Glutamatergic neuron (in vitro differentiated cells): Measurements from ENCODE around the gene SIGLEC11. TPM values are rescaled to one million over a fixed set of nuclear protein-coding genes. Genes with fewer than 3 reads are reported as not detected.
"Not testable (repeated sequence)": the region's sequence is repeated elsewhere in the genome, so short reads cannot be mapped to it uniquely, and the experiment has no call there.

Experiments used
- DNase-seq: peaks from one replicate; pipeline ENCODE4 v3.0.0; 2022
- H3K27ac Mint-ChIP-seq: one replicate; pipeline ENCODE4 v1.8.0; 2020; ENCODE audit warnings: mild to moderate bottlenecking, mixed read lengths, inconsistent platforms; ENCODE audit not compliant: unreplicated experiment
- H3K27me3 Mint-ChIP-seq: one replicate; pipeline ENCODE4 v1.8.0; 2020; ENCODE audit warnings: mild to moderate bottlenecking, moderate library complexity, mixed read lengths, inconsistent platforms; ENCODE audit not compliant: unreplicated experiment
- H3K36me3 Mint-ChIP-seq: one replicate; pipeline ENCODE4 v1.8.0; 2020; ENCODE audit warnings: mild to moderate bottlenecking, mixed read lengths, inconsistent platforms; ENCODE audit not compliant: unreplicated experiment
- H3K4me1 Mint-ChIP-seq: one replicate; pipeline ENCODE4 v1.8.0; 2020; ENCODE audit warnings: mild to moderate bottlenecking, low read depth, mixed read lengths, inconsistent platforms; ENCODE audit not compliant: unreplicated experiment
- H3K4me3 Mint-ChIP-seq: one replicate; pipeline ENCODE4 v1.8.0; 2020; ENCODE audit warnings: mild to moderate bottlenecking, mixed read lengths, inconsistent platforms; ENCODE audit not compliant: unreplicated experiment
- H3K9me3 Mint-ChIP-seq: one replicate; pipeline ENCODE4 v1.8.0; 2020; ENCODE audit warnings: mild to moderate bottlenecking, moderate library complexity, mixed read lengths, inconsistent platforms; ENCODE audit not compliant: unreplicated experiment
- CTCF ChIP-seq: fragments of 200-600 bp; sonication (generic); IDR thresholded peaks from one replicate; pipeline ENCODE4 v1.5.0; 2021; ENCODE audit not compliant: partially characterized antibody, unreplicated experiment
- total RNA-seq: library from RNA; stranded (reverse); fragmentation: NEBNext Ultra II Directional; extraction: Animal tissue kit (Norgen Biotek cat#: 25700); gene quantifications from one replicate; pipeline ENCODE4 v1.2.1, GENCODE V29; 2021; ENCODE audit not compliant: unreplicated experiment

The SIGLEC11 gene
- total RNA-seq, 1 donor from 2014 or later = not detected

DNA sequence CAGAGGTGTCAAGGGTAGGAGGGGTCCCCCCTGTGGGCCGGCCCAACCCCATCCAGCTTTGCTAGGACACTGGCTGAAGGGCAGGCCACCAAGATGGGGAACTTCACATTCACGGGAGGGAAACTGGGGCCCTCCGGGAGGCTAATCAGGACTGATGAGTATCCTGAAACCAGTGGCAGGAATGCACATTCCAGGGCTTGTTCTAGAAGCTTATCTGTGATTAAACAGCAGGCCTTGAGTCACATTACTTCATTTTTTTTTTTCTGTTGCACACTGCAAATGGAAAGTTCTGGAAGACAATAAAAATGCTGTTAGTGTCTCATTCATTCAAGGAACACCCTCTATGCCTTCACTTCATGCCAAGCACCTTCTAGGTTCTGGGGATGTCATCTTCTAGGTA, 15.5 kb upstream of the SIGLEC11 start:
- peaks cover 8% of the 10 kb centered on the region for H3K27me3 Mint-ChIP-seq
- peaks cover 6% of the 10 kb centered on the region for H3K9me3 Mint-ChIP-seq
- H3K36me3 Mint-ChIP-seq = peaks cover 3% of the 10 kb centered on the region
- H3K4me3 Mint-ChIP-seq = no peak overlapping the region
- no peak for DNase-seq
- H3K4me1 Mint-ChIP-seq = no peaks in the 10 kb centered on the region
- no peak overlapping the region for H3K27ac Mint-ChIP-seq
- no peak for TF ChIP-seq CTCF

DNA sequence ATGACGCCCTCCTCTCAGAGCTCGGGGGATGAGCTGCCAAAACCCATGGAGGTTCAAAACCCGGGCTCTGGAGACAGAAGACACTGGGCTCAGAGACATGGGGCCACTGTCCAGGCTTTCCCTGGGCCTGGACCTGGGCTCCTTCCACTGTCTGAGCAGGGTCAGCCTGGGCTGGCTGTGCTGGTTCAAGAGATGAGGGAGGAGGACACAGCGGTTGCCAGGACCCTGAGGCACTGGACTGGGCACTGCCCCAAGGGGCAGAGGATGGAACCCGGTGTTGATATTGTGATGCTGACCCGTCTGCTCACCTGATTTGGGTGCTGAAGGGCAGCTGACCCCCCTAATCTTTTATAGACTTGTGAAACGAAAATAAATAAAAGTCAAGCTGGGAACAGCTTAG, 14.1 kb upstream of the SIGLEC11 start:
- no peak for TF ChIP-seq CTCF
- Mint-ChIP-seq H3K4me3 (no peak overlapping the region), H3K9me3 (peaks cover 6% of the 10 kb centered on the region), H3K27me3 (peaks cover 8% of the 10 kb centered on the region), H3K4me1 (no peaks in the 10 kb centered on the region), H3K36me3 (peaks cover 3% of the 10 kb centered on the region), H3K27ac (no peak overlapping the region)
- DNase-seq = no peak

DNA sequence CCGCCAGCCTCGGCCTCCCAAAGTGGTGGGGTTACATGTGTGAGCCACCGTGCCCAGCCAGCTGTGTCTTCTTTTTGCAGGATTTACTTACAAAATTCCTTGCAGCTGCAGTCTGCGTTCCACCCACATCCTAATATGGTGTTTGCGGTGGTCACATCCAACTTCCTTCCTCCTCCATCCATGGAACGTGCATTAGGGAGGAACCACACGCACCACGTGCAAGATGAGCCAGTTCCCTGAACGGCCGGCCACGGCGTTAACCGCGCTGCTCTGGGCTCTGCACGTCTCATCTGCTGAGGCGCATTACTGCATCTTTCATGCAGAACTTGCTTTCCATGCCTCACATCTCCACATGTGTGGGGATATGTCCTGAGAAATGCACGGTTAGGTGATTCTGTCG, 13.0 kb upstream of the SIGLEC11 start:
- DNase-seq = no peak
- peaks cover 8% of the 10 kb centered on the region for H3K27me3 Mint-ChIP-seq
- no peaks in the 10 kb centered on the region for H3K4me1 Mint-ChIP-seq
- H3K27ac Mint-ChIP-seq = no peak overlapping the region
- peaks cover 3% of the 10 kb centered on the region for H3K36me3 Mint-ChIP-seq
- TF ChIP-seq CTCF = no peak
- no peak overlapping the region for H3K4me3 Mint-ChIP-seq
- H3K9me3 Mint-ChIP-seq = peaks cover 6% of the 10 kb centered on the region

- H3K9me3 Mint-ChIP-seq = peaks cover 6% of the 10 kb centered on the region
- no peak for TF ChIP-seq CTCF
- H3K4me1 Mint-ChIP-seq = no peaks in the 10 kb centered on the region
- peaks cover 3% of the 10 kb centered on the region for H3K36me3 Mint-ChIP-seq
- DNase-seq = no peak
- H3K4me3 Mint-ChIP-seq = no peak overlapping the region
- no peak overlapping the region for H3K27ac Mint-ChIP-seq
- H3K27me3 Mint-ChIP-seq = peaks cover 8% of the 10 kb centered on the region
Observed at GRCh38 chr19:49972841-49973240, 11.9 kb upstream of the SIGLEC11 start.

DNA sequence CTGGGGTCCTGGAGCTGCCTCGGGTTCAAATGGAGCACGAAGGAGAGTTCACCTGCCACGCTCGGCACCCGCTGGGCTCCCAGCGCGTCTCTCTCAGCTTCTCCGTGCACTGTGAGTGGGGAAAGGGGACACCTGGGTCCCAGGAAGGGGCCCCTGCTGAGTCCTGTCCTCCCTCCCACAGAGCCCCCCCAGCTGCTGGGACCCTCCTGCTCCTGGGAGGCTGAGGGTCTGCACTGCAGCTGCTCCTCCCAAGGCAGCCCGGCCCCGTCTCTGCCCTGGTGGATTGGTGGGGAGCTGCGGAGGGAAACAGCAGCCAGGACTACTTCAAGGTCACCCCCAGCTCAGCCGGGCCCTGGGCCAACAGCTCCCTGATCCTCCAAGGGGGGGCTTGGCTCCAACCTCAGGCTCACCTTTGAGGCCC, 11.0 kb upstream of the SIGLEC11 start:
- TF ChIP-seq CTCF = no peak
- Mint-ChIP-seq H3K4me1 (no peaks in the 10 kb centered on the region), H3K27me3 (peaks cover 8% of the 10 kb centered on the region), H3K27ac (no peak overlapping the region), H3K36me3 (peaks cover 3% of the 10 kb centered on the region), H3K9me3 (peaks cover 6% of the 10 kb centered on the region), H3K4me3 (no peak overlapping the region)
- DNase-seq = no peak

GRCh38 chr19:49969355-49969754, 8.4 kb upstream of the SIGLEC11 start:
- not testable (repeated sequence) for H3K36me3 Mint-ChIP-seq, H3K27me3 Mint-ChIP-seq, DNase-seq, H3K4me3 Mint-ChIP-seq, H3K4me1 Mint-ChIP-seq, H3K27ac Mint-ChIP-seq, H3K9me3 Mint-ChIP-seq
